ENCODE data around the gene DSE. TPM values are rescaled to one million over a fixed set of nuclear protein-coding genes. Genes with fewer than 3 reads are reported as not detected.

The DSE gene
- total RNA-seq, 1 experiment from 2014 or later, result 5.4 TPM

DNA sequence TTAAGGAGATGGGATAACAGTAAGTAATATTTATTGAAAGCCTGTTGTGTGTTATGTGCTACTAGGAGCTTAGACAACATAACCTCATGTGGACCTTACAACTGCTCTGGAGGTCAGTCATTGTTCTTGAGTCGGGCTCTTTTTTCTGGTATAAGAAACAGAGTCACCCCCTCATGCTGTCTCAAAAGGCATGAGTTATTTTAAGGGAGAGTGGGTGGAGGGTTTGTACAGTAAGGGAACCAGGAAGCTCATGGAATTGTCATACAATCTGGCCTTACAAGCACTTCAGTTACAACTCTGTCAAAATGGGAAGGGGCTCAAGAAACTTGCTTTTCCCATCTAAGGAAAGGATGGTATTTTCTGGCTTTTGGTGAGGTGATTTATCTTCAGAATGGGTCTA lies 16.5 kb upstream of the DSE start:
- ChIA-PET CTCF (no interaction called here), POLR2A (no interaction called here)
- H3K9me3 ChIP-seq (ENCODE audit: control insufficient read depth, insufficient read depth, low read depth, low read length), result no peaks in the 10 kb centered on the region
- in situ Hi-C loops (cut with HindIII; ENCODE audit: low pct_unique_long_range_greater_than_20kb, low sequenced_read_pairs) (no loop called here), intact Hi-C loops (cut with micrococcal nuclease; ENCODE audit: unreplicated experiment) (no loop called here)
- no peak overlapping the region for H3K4me3 ChIP-seq (ENCODE audit: low read depth in 2 of 2, low read length in 2 of 2)
- no TSS peak for BruUV-seq (replicated peaks)
- ATAC-seq (no peak), DNase-seq (ENCODE audit: low read depth, low spot score) (no peak)
- no peaks in the 10 kb centered on the region for H3K36me3 ChIP-seq (ENCODE audit: control insufficient read depth, insufficient read depth, low read length)
- no peak overlapping the region for H3K27ac ChIP-seq (ENCODE audit: low read length)
- H3K27me3 ChIP-seq (ENCODE audit: control insufficient read depth, insufficient read depth, low read length), result peaks cover 13% of the 10 kb centered on the region
- no peaks in the 10 kb centered on the region for H3K4me1 ChIP-seq (ENCODE audit: control insufficient read depth, insufficient read depth, low read length)
- TF ChIP-seq POLR2AphosphoS5 (IDR thresholded peaks at IDR 0.05; ENCODE audit: low read depth, low read length), result no peak
- no peak for TF ChIP-seq TCF7L2 (IDR thresholded peaks at IDR 0.05; ENCODE audit: low read depth, low read length)
- TF ChIP-seq, protein P1, sequence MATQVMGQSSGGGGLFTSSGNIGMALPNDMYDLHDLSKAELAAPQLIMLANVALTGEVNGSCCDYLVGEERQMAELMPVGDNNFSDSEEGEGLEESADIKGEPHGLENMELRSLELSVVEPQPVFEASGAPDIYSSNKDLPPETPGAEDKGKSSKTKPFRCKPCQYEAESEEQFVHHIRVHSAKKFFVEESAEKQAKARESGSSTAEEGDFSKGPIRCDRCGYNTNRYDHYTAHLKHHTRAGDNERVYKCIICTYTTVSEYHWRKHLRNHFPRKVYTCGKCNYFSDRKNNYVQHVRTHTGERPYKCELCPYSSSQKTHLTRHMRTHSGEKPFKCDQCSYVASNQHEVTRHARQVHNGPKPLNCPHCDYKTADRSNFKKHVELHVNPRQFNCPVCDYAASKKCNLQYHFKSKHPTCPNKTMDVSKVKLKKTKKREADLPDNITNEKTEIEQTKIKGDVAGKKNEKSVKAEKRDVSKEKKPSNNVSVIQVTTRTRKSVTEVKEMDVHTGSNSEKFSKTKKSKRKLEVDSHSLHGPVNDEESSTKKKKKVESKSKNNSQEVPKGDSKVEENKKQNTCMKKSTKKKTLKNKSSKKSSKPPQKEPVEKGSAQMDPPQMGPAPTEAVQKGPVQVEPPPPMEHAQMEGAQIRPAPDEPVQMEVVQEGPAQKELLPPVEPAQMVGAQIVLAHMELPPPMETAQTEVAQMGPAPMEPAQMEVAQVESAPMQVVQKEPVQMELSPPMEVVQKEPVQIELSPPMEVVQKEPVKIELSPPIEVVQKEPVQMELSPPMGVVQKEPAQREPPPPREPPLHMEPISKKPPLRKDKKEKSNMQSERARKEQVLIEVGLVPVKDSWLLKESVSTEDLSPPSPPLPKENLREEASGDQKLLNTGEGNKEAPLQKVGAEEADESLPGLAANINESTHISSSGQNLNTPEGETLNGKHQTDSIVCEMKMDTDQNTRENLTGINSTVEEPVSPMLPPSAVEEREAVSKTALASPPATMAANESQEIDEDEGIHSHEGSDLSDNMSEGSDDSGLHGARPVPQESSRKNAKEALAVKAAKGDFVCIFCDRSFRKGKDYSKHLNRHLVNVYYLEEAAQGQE (IDR thresholded peaks at IDR 0.05; ENCODE audit: insufficient read depth in 1 of 2, low read depth in 2 of 2, low read length in 1 of 2), result no peak

- no peak for ATAC-seq
- no peaks in the 10 kb centered on the region for H3K4me1 ChIP-seq (ENCODE audit: control insufficient read depth, insufficient read depth, low read length)
- no peak overlapping the region for H3K27ac ChIP-seq (ENCODE audit: low read length)
- POLR2A ChIA-PET, result no interaction called here
- CTCF ChIA-PET, result no interaction called here
- intact Hi-C loops (cut with micrococcal nuclease; ENCODE audit: unreplicated experiment), result no loop called here
- TF ChIP-seq SIN3A (IDR thresholded peaks at IDR 0.05; ENCODE audit: borderline replicate concordance, insufficient read depth, low read depth, low read length) (no peak), POLR2AphosphoS5 (IDR thresholded peaks at IDR 0.05; ENCODE audit: low read depth, low read length) (no peak), TCF7L2 (IDR thresholded peaks at IDR 0.05; ENCODE audit: low read depth, low read length) (no peak)
- TF ChIP-seq, protein P2, sequence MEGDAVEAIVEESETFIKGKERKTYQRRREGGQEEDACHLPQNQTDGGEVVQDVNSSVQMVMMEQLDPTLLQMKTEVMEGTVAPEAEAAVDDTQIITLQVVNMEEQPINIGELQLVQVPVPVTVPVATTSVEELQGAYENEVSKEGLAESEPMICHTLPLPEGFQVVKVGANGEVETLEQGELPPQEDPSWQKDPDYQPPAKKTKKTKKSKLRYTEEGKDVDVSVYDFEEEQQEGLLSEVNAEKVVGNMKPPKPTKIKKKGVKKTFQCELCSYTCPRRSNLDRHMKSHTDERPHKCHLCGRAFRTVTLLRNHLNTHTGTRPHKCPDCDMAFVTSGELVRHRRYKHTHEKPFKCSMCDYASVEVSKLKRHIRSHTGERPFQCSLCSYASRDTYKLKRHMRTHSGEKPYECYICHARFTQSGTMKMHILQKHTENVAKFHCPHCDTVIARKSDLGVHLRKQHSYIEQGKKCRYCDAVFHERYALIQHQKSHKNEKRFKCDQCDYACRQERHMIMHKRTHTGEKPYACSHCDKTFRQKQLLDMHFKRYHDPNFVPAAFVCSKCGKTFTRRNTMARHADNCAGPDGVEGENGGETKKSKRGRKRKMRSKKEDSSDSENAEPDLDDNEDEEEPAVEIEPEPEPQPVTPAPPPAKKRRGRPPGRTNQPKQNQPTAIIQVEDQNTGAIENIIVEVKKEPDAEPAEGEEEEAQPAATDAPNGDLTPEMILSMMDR (IDR thresholded peaks at IDR 0.05), result no peak
- TF ChIP-seq, protein P1 (IDR thresholded peaks at IDR 0.05; ENCODE audit: insufficient read depth in 1 of 2, low read depth in 2 of 2, low read length in 1 of 2), result no peak
- H3K4me3 ChIP-seq (ENCODE audit: low read depth in 2 of 2, low read length in 2 of 2), result no peak overlapping the region
- no peaks in the 10 kb centered on the region for H3K9me3 ChIP-seq (ENCODE audit: control insufficient read depth, insufficient read depth, low read depth, low read length)
- H3K27me3 ChIP-seq (ENCODE audit: control insufficient read depth, insufficient read depth, low read length), result peaks cover 15% of the 10 kb centered on the region
- no peak for DNase-seq (ENCODE audit: low read depth, low spot score)
- no TSS peak for BruUV-seq (replicated peaks)
- H3K36me3 ChIP-seq (ENCODE audit: control insufficient read depth, insufficient read depth, low read length), result no peaks in the 10 kb centered on the region
- in situ Hi-C loops (cut with HindIII; ENCODE audit: low pct_unique_long_range_greater_than_20kb, low sequenced_read_pairs), result no loop called here
Measured at GRCh38 chr6:116355796-116356195, 15.0 kb upstream of the DSE start.

All from Panc1 (cell line).